HepG2 (cell line): ENCODE data around the gene RNU7-1.

Experiments
- MIER3 ChIP-seq: IDR thresholded peaks from 2 replicates; pipeline ENCODE4 v1.6.1; 2016; ENCODE audit warnings: missing compliant biosample characterization, borderline replicate concordance
- POLR2A ChIP-seq, 2 experiments: IDR thresholded peaks; 2 replicates each; pipeline ENCODE4 v1.6.1; 2011; ENCODE audit warnings: low read depth in 2 of 2, low read length in 2 of 2, mild to moderate bottlenecking in 1 of 2, moderate library complexity in 1 of 2; ENCODE audit not compliant: insufficient read depth in 1 of 2
- YEATS2 ChIP-seq: sonication (generic); formaldehyde crosslinking; IDR thresholded peaks from 2 replicates; pipeline ENCODE4 v1.4.0; 2020; ENCODE audit warnings: missing genetic modification reagents, borderline replicate concordance
- ZNF263 ChIP-seq: sonication (generic); formaldehyde crosslinking; IDR thresholded peaks from 2 replicates; pipeline ENCODE4 v1.4.0; 2020; ENCODE audit warnings: missing genetic modification reagents

GRCh38 chr12:6932766-6933165 lies 10.8 kb upstream of the RNU7-1 start:
- TF ChIP-seq POLR2A (IDR thresholded peaks at IDR 0.05; ENCODE audit: insufficient read depth in 1 of 2, low read depth in 2 of 2, low read length in 2 of 2) = no peak
- no peak for TF ChIP-seq YEATS2
- no peak for TF ChIP-seq ZNF263 (CRISPR knock-in tag)
- TF ChIP-seq MIER3 (CRISPR knock-in tag) = no peak
